Stimulated activated CD4-positive, alpha-beta T cell treated with anti-CD3 and anti-CD28 coated beads, Interleukin-1b, Interleukin-23, amount 100 ng/mL, for 48 hours (primary cell): ENCODE measurements around the gene OSBPL2.
A peak's percentile ranks its signal among the peaks of the same experiment; 100 is the strongest.

ENCODE experiments used
- DNase-seq: peaks from one replicate; pipeline ENCODE4 v3.0.0-alpha.2; 2020

Gene OSBPL2

DNA sequence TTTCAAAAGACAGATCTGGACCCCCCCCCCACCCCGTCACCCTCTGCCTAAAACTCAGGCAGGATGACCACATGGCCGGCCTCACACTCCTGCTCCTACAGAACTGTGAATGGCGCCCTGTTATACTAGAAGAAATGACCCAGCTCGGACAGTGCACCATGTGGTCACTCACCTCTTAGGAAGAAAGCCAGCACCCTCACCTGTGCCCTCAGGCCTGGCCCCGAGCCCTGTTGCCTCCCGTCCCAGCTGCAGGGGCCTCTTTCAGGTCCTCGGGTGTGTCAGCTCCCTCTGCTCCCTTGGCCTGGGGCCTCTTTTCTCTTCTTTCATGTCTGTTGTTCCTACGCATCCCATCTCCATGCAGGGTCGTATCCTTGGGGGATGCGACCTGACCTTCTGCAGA lies 23.7 kb downstream of the OSBPL2 start:
- DNase-seq: no peak

DNA sequence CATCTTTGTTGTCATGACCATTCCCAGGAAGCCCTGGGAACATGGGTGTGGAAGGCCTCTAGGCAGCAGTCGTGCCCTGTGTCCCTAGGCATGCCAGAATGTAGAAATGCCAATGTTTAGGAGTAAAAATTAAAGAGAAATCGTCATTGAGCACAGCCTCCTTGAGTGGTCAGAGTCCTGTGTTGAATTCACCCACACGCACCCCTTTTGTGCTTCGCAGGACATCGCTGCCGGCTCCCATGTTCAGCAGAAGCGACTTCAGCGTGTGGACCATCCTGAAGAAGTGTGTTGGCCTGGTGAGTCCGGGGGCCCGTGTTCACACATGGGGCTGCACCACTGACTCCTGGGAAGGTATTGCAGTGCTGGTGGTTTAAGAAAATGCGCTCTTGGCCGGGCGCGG lies 25.1 kb downstream of the OSBPL2 start:
- no peak for DNase-seq

DNA sequence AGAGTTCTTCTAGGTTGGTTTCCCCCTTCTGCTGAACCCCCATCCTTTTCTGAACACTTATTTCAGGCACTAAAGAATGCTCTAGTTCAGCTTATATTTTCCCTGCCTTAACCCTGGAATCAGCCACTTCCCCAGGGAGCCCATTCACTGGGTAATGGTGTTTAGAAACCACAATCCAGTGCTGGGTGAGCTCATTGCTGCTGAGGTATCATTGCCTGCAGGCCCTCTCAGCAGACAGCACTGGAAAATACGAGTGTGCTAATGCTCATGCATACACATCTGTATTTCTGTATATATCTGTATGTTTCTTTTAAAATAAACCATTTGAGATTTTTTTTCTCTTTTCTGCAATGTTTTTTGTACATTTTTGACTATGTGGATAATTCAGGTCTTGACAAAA lies 27.0 kb downstream of the OSBPL2 start:
- no peak for DNase-seq

DNA sequence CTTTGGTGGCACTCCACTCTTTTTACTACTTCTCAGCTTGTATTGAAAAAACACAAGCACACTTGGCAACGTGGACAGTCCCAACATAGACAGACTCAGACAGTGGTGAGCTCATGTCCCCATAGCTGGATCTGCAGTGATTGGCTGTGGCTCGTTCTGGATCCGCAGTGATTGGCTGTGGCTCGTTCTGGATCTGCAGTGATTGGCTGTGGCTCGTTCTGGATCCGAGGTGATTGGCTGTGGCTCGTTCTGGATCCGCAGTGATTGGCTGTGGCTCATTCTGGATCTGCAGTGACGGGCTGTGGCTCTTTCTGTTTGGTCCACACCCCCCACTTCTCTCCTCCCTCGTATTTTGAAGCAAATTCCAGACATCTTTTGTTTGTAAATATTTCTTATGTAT lies 28.0 kb downstream of the OSBPL2 start:
- peak; percentile 10 for DNase-seq

DNA sequence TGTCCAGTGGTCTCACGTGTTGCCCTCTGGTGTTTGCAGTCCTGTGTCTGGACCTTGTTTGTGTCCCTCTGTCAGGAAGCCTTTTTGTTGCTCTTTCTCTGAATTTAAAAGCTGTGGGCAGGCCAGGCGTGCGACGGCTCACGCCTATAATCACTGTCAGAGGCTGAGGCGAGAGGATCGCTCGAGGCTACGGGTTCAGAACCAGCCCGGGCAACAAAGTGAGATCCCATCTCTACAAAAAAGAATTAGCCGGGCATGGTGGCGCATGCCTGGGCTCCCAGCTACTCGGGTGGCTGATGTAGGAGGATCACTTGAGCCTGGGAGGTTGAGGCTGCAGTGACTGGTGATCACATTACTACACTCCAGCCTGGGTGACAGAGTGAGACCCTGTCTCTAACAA lies 28.5 kb downstream of the OSBPL2 start:
- no peak for DNase-seq

DNA sequence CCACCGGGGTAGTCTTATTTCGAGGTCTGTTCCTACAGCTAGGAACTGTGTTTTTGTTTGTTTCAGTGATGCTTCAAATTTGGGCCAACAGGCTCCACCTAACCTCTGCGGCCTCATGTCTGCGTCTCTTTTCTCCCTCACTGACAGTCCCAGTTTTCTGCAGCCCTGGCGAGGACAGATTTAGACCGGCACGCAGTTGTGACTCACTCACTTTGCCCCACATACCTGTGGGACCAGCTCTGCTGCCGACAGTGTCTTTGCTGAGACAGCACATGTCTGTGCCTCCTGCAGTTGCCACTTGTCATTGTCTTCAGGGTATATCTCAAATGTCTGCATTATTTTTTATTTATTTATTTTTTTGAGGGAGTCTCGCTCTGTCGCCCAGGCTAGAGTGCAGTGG lies 29.2 kb downstream of the OSBPL2 start:
- DNase-seq: no peak

DNA sequence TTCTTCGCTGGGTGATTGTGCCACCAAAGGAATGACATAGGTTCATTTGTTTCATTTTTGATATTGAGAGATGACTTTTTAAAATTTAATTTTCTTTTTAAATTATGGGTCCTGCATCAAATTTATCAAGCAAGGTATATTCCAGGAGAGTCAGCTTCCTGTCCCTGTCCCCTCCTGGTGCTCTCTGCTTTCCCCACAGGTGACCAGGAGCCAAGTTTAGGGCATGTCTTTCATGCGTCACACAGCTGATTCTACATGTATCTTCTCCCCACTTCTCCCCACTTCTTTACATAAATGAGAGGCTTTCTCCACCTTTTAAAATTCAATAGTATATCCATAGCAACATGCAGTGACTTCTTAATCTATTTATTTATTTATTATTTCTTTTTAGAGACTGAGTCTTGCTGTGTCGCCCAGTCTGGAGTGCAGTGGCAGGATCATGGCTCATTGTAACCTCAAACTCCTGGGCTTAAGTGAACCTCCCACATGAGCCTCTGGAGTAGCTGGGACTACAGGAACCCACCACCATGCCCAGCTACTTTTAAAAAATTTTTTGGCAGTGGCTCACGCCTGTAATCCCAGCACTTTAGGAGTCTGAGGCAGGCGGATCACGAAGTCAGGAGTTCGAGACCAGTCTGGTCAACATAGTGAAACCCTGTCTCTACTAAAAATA lies 30.0 kb downstream of the OSBPL2 start:
- DNase-seq: no peak

DNA sequence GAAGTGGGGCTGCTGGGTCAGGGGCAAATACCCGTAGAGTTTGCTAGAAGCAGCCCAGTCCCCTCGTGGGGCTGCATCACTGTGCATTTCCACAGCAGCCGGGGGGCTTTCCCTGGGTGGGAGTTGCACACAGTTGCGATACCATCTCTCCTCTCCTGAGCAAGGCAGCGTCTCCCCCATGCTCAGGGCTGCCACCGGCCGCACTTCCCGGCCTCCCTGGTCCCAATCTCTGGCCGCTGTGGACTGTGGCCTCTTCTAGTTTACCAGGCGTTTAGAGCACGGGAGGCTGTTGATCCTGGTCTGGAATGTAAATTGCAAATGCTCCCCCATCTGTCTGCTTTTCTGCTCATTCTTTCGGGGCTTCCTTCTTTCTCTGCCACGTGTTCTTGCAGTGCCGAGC lies 31.1 kb downstream of the OSBPL2 start:
- no peak for DNase-seq

DNA sequence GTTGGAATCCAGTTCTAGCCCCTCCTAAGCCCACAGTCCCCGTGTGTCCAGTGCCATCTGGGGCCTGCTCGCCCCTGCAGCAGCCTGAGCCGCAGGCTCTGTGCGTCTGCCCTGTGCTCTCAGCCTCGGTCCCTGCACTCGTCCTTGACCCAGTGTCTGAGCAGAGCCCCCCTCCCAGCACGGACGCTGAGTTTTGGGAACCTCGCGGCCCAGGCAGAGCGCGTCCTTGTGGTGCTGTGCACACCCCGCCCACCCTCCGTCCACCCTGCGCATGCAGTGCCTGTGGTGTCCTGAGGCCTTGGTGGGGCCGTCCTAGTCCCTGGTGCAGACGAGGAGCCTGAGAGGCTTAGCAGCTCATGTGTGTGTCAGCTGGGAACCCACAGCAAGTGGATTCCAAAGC lies 31.6 kb downstream of the OSBPL2 start:
- no peak for DNase-seq

DNA sequence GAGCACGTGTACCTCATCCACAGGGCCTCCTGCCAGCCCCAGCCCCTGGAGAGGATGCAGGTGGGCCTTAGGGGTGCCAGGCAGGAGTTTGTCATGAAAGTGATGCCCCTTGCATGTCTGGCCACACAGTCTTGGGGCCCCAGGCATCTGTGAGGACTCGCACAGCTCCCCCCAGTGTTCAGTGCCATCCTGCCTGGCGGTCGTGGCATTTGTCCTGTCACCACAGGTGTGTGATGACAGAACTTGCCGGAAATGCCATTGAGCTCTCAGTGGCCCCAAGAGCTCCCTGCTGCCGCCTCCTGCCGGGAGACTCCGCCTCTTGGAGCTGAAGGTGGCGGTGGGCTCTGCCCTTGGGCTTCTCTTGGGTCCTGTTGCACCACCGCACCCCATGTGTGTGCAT lies 33.9 kb downstream of the OSBPL2 start:
- DNase-seq: no peak

DNA sequence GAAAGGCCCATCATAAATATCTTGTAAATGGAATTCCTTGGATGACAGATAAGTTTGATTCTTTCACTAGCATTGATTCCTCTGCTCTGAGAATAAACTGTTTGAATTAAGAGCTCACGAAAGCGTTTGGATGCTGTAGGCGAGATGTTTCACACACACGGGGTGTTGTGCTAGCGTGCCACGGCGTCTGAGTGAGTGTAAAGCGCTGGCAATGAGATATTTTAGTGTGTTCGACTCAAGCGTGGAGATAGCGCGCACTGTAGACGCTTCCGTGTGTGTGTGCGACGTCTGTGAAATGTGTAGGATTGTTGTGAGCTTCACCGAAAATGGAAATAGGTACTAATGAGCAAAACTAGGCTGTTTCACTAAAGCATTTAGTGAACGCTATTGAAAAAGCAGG lies 35.1 kb downstream of the OSBPL2 start:
- no peak for DNase-seq

DNA sequence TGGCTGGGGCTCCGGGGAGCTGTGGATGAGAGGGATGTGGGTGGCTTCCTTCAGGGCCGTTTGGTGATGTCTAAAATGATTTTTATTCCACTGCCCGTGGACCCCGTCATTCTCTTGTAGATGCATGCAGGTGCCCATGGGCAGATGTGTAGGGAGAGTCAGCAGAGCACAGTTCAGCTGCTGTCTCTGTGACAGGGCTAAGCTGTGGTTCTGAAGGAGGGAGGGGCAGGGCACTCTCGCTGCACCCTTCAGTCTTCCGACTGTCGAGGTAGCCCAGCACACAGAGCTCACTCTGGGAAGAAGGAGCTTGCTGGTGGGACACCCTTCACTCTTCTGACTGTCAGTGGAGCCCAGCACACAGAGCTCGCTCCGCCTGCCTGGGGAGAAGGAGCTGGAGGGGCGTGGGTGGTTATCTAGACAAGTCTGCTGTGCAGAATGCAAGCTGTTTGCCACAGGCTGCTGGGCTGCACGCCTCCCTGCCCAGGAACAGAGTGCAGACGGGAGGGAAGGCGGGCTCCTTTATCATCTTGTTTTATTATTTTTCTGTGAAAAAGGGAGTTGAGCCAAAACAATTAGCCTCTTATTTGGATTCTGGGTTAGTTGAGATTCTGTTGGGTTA lies 36.1 kb downstream of the OSBPL2 start:
- no peak for DNase-seq

DNA sequence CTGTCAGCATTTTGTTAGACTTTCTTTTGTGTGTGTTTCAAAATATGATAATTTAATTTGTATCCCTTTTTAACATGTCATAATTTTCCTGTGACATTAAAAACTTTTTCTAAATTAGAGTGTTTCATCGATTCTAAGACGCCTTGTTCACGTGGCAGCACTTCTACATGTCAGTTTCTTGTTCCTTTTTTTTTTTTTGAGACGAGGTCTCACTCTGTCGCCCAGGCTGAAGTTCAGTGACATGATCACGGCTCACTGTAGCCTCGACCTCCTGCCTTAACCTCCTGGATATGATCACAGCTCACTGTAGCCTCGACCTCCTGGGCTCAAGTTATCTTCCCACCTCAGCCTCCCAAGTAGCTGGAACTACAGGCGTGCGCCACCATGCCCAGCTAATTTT lies 36.9 kb downstream of the OSBPL2 start:
- DNase-seq: no peak

DNA sequence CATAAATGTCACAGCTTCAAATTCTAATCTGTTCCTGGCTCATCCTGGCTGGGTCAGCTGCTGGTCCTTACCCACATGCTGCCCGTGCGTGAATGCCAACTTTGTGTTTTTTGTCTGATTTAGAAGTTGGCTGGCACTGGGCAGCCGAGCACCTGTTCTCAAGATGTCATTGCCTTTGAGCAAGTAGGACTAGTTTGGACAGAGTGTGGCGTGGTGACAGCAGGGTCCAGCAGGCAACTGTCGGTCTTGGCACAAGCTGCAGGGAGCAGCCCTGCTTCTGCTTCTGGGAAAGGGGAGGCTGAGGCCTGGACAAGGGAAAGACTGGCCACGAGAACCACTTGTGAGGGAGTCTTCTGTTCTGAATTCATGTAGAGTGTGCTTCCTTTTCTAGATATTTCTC lies 38.1 kb downstream of the OSBPL2 start:
- DNase-seq: no peak

DNA sequence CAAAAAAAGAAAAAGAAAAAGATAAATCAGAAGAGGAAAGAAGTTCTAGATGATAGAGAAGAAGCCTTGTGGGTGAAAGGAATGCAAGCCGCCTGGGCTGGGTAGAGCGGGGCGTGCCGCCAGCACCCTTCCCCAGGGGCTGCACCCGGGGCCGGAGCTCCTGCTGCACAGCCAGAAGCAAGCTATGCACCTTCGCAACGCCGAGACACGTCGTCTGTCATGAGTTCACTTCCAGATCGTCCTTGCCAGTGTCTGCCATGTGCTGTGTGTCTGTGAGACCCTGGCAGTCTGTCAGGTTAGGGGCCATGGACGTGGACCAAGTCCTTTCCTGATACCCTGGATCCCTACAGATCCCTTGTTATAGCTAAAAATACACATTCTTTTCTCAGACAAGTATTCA lies 38.9 kb downstream of the OSBPL2 start:
- DNase-seq: no peak

DNA sequence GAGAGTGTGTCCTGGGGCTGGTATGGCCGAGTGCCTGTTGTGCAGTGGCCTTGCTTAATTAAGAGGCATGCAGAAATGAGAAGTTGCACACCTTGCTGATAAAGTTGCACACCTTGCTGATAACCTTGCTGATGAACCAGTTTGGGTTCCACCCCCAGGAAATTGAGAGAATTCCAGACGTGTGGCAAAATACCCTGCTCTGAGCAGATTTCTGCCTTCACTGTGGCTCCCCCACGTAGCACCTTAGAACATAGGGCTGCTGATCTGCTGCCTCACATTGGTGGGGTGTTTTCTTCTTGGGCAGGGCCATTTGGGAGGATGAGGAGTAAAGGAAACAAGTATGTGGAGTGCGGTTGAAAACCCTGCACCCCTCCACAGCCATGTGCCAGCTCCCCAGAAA lies 42.0 kb downstream of the OSBPL2 start:
- DNase-seq: no peak

DNA sequence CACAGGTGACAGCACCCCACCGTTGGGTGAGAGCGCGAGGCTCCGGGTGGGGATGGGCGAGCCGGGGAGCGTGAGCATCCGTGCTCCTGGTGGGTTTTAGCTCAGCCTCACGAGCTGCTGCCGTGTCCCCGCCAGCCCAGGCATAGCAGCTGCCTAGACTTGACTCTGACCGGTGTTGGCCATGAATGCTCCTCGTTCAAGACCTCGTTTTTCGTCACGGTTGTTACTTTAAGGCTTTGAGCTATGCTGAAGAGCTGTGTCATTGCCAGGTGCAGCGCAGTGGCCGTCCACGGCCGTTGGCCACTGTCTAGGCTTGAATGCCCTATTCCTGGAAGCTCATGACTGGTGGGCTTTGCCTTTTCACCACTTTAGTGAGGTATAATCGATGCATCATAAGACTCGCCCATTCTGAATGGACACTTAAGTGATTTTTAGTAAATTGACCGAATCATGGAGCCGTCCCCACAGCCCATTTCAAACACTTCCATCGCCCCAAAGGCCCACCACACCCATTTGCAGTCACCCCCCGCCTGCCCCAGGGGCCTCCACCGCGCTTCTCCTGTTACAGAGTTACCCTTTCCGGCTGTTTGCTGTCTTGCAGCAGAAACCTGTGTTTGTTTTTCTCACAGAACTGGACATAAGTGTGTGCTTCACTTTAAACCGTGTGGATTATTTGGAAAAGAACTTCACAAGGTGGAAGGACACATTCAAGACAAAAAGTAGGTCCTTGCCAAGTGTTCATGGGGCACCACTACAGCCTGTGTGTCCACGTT lies 43.0 kb downstream of the OSBPL2 start:
- DNase-seq: no peak

DNA sequence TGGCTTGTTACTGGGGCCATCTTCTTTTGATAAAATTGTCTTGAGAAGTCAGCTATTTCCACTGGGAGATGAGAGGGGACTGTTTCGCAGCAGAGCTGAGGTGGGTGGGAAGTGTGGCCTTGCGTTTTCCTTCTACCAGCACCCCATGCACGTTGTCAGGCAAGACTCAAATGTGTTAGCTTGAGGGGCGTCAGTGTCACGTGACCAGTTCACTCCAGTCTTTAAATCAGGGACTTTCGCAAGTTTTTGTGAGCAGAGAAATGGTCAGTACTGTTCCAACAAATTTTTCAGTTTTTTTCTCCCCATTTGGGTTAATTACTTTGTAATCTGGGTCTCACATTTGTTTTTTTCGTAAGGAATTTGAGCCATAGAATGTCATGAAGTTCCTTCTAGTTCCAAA lies 43.8 kb downstream of the OSBPL2 start:
- no peak for DNase-seq

DNA sequence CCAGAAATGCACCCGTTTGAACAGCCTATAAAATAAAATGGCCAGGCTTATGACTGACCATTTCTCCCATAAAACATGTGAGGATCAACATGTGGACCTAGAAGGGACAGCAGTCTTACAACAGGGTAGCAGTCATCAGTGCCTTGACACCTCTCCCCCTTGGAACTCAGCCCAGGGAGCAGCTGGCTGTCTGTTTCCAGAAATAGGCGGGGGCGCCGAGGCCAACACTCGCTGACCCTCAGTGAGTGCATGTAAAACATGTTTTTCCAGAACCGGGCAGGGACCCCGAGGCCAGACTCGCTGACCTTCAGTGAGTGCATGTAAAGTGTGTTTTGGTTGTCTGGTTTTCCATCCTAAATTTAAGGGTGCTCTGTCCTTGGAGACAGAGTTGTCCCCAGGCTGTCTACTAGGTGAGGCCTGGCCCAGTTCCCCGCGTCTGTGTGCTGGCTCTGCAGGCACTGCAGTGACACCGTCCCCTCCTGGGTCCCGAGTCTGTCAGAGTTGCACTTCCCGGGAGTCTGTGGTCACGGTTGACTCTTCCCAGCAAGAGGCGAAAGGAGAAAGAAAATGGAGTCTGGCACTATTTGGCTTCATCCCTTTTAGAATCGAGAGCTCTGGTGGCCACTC lies 44.7 kb downstream of the OSBPL2 start:
- DNase-seq: no peak

DNA sequence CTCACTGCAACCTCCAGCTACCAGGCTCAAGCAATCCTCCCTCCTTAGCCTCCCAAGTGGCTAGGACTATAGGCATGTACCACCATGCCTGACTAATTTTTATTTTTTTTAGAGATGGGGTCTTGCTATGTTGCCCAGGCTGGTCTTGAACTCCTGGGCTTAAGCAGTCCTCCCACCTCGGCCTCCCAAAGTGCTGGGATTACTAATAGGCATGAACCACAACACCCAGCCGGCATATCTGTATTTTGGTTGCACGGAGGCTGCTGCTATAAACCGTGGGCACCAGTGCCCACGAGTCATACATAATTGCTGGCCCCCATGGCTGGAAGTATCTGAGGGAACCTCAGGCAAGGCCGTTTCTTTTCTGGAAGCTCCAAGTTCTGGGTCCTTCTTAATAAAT lies 46.1 kb downstream of the OSBPL2 start:
- no peak for DNase-seq

DNA sequence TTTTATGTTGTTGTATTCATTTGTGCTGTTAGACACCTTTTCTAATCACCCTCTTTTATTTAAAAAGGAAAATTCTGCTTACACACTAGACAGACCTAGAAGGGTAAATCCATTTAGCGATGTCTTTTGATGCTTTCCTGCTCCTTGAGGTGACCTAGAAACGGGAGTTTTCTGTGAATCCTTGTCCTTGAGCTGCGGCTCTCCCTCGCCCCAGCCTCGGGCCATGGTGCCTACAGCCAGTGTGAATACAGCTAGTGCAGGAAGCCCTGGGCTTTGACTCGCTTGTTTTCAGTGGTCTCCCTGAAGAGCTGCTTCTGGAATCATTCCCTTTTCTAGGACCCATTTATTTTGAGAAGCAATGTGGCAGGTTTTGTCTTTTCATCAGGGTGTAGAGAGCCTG lies 46.8 kb downstream of the OSBPL2 start:
- no peak for DNase-seq

DNA sequence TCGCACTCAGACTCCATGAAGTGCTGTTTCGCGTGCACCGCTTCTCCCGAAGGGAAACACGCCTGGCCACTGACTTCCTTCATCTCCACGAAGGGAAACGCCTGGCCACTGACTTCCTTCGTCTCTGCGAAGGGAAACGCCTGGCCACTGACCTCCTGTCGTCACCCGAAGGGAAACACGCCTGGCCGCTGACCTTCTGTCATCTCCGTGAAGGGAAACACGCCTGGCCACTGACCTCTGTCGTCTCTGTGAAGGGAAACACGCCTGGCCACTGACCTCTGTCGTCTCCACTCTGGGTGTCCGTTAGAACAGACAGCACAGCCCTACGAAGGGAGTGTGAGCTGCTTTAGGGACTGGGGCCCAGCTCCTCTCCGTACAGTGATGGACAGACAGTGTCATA lies 47.4 kb downstream of the OSBPL2 start:
- no peak for DNase-seq

DNA sequence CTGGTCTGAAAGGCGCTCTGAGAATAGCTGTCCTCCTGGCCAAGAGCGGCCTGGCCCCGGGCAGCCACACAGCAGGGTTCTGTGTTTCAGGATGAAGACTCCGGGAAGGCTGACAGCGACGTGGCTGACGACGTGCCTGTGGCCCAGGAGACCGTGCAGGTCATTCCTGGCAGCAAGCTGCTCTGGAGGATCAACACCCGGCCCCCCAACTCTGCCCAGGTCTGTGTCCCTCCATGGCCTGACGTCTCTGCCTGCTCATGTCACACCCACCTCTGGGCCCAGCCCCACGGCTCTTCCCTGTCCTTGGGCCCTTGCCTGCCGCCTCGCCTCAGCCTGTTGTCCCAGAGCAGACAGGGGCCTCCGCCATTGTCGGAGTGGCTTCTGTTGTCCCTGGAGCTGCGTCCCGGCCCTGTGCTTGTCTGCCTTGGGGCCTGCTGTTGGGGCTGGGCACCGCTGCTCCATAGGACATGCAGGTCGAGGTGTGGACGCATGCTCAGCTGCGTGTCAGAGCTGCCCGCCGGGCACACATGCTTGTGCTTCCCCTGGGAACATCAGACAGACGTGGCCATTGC lies 48.3 kb downstream of the OSBPL2 start:
- DNase-seq: no peak

DNA sequence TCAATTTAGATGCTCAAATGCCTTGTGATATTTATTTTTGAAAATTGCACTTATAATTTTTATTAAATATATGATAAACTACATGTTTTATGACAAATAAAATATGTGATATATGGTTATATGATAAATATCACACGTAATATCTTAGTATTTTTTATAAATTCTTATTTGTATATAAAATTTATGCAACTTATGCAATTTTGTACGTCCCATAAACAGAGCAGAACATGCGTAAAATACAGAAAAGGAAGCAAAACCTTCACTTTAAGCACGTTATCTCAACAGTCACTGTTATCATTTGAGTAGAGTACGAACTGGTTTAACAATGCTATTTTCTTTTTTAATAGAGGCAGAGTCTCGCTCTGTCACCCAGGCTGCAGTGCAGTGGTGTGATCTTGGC lies 48.8 kb downstream of the OSBPL2 start:
- DNase-seq: no peak
